ENCODE results near the gene TCEA3. TPM values are rescaled to one million over a fixed set of nuclear protein-coding genes. Genes with fewer than 3 reads are reported as not detected.

The TCEA3 gene
- total RNA-seq, 1 donor from 2014 or later, result 4.8 TPM

DNA sequence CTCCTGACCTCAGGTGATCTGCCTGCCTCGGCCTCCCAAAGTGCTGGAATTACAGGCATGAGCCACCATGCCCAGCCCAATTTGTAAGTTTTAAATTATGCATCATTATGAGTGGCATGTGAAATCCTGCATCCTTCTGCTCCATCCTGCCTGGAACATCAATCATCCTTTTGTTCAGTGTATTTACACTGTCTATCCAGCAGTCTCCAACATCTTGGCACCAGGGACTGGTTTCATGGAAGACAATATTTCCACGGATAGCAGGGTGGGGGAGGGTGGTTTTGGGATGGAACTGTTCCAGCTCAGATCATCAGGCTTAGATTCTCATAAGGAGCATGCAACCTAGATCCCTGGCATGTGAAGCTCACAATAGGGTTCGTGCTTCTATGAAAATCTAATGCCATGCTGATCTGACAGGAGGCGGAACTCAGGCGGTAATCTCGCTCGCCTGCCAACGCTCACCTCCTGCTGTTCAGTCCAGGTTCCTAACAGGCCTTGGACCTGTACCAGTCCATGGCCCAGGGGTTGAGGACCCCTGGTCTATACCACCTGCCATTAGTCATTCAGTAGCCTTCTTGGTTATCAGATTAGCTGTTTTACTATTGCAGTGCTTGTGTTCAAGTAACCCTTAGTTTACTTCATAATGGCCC is 22.2 kb upstream of the TCEA3 start:
- no peak for DNase-seq

DNA sequence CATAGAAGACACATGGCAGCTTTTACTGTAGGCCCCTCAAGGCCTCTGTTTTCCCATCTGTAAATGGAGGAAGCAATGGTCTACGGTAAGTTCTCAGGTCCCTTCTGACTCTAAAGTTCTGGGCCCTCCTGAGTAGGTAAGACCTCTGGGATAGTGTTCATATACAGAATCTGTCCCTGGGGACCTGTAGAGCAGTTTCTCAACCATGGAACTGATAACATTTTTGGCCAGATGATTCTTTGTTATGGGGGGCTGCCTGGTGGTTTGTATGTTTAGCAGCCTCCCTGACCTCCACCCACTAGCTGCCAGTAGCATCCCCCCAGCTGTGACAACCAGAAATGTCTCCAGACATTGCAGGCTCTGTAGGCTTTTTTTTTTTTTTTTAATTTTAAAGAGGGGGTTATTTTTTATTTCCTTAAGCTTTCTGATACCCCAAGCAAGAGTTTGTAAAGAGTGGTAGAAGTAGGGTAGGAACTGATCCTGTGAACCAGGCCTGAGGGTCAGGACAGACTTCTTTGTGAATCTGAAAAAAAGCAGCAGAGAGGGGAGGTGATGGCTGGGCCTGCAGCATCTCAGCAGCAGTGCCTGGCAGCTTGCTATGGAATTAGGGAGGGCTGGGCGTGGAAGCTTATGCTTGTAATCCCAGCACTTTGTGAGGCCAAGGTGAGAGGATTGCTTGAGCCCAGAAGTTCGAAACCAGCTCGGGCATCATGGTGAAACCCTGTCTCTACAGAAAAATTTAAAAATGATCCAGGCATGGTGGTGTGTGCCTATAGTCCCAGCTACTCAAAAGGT is 20.2 kb upstream of the TCEA3 start:
- no peak for DNase-seq

DNA sequence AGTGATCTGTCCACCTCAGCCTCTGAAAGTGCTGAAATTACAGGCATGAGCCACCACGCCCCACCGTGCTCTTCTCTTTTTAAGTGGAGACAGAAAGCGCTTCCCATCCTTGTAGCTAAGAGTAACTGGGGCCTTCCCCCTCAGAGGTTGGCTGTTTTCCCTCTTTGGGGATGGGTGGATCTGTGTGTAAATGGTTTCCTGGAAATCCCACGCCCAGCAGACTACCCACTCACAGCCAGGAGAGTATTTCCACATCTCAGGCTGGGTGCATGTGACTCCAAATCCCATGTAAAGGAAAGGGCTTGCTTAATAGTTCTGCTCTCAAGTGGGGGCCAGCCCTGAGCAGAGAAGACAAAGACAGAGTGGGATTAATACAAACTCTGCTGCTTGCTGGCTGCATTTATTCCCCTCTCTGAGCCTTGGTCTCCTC is 19.6 kb upstream of the TCEA3 start:
- DNase-seq, result no peak

DNA sequence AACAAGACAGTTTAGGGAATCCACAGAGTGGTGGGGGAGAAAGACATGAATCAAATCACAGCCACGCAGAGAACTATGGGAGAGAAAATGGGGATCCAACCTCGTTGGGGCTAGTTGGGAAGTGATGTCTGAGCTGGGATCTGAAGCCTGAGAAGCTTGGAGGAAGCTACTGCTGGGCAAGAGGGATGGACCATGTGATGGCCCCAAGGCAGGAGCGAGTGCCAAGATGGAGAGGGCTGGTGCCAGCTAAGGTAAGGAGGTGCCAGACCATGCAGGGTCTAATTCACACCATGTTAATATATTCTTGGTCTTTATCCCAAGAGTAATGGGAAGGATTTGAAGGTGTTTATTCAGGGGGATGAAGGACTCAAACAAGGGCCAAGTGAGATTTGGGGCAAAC is 18.2 kb upstream of the TCEA3 start:
- DNase-seq, result no peak

DNA sequence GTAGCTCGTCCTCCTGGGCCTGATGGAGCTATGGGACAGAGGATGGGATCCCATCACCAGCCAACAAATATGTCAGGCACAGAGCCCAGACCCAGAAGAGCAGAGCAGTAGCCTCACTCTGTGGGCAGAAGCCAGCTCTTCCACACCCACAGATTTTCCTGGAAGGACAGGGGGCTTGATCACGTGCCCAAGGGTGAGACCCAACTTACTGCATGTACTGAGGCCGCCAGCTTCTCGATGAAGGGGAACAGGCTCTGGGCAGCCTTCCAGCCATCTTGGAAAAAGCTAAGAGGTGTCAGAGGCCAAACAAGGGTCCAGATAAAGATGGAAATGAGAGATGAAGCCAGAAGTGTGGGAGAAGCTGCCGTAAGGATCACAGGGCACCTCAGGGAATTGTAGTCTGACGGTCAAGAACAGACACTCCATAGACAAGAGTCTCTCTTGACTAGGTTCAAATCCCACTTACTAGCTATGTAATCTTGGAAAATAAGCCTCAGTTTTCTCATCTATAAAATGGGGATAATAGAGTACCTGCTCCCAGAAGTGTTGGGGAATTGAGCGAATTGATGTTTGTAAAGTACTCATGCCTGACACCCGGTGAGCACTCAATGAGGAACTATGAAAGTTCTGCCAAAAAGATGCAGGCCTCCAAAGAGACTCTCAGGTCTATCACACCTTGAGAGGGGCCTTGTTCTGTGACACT is 17.0 kb upstream of the TCEA3 start:
- no peak for DNase-seq

DNA sequence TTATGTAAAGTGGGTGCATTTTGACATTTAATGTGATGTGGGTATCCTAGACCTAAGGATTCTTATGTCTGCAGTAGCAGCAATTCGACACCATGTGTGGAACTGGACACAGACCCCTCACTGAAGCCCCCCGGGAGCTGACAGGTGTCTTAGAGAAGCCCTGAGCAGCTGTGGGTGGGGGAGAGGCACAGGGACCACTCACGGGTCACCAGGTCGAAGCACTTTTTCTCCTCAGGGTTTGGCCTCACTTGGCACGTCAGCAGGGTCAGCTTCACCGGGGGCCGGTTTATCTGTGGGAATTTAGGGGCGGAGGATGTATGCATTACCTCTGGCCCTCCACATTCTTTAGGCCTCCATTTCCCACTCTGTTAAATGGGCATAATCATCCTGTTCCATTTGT is 14.0 kb upstream of the TCEA3 start:
- no peak for DNase-seq

DNA sequence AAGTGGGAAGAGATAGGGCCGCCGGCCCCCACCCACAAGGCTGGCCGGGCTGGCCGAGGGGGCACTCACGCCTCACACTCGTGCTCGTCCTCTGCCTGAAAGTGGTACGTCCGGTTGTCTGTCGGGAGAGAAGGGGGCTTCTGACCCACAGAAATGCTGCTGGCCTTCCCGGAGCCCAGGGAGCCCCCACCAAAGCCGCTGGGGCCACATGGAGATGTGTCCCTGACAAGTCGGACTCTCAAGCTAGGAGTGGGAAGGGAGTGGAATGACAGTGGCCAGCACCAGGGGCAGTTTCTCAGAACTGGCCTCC is 12.8 kb upstream of the TCEA3 start:
- DNase-seq, result no peak

DNA sequence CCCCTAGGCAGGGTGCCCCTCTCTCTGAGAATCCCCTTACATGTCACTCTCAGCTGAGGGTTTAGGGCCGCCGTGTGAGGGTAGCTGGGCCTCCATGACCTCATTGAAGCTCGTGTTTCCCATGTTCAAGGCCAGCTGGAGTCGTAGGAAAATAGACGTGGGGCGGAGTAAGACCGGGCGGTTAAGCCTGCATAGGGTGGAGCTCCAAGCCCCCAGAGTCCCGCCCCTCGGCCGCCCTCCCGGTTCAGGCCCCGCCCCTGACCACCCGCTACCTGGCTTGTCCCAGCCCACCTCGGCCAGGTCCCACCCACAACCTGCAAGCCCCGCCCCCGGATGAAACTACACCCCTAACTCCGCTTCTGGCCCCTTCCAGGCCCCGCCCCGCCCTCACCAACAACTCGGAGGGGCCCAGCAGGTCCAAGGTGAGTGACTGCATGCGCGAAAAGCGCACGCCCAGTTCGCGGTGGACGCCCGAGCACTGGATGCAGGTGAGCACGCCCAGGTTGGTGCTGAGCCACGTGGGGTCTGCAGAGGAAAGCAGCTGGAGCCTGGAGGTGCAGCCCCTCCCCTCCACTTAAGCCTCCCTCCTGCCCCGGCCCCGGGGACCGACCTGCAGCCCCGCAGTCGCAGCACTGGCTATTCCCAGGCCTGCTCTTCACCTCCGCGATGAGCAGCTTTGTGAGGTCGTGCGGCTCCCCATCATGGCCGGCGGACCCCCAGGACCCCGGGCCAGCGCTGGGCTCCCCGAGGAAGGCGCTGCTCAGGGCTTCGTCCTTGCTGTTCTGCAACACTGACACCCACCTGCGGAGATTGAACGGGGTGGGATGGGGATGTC is 12.2 kb upstream of the TCEA3 start:
- no peak for DNase-seq

DNA sequence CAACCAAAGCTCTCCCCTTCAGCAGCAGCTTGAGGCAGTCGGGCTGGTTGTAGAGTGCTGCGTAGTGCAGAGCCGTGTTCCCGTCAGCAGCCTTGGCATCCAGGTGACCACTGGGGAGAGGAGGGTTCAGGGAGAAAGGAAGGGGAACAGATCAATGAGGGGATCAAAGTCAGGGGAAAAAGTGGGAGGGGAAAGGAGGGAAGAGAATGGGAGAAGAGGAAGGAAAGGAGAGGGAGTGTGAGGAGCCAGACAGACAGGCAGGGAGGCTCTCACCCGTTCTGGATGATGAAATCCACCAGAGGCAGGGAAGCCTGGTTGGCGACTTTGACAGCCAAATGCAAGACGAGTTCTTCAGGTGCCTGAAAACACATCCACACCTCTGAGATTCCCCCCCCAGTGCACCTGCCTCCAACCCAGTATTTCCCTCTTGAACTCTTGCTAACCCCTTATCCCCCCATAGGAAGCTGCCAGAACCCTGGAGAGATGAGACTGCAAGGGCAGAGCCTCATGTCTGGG is 9.8 kb upstream of the TCEA3 start:
- no peak for DNase-seq

DNA sequence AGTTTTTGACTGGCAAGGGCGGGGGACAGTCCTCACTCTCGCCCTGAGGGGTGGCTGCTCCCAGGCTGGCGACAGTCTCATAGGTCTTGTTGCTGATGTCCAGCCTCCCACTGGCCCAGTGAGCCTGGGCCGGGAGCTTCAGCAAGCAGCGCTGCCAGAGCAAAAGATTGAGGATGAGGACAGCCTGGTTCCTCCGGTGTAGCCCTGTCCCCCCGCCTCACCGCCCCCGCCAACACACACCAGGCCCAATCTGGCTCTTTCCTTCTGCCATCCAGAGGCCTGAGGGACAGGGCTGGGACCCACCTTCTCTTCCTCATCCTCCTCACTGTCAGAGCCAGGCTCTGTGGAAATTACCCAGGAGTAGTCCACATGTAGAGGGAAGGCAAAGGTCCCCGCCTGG is 8.6 kb upstream of the TCEA3 start:
- DNase-seq, result no peak

DNA sequence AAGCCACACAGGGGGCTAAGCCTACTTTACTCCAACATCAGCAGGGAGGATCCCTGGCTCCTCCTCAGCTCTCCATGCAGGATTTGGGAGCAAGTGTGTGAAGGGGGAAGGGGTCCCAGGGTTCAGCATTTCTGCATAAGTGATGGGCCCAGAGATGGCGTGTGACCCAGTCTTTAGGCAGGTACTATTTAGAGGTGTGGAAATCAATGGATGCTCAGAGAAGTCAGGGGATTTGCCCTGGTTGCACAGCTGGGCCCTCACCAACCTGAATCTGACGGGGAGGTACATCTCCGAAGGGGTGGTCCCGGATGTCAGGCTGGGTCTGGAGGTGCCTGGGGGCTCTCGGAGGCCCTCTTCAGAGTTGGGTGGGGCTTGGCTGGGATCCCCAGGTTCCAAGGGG is 6.9 kb upstream of the TCEA3 start:
- no peak for DNase-seq

DNA sequence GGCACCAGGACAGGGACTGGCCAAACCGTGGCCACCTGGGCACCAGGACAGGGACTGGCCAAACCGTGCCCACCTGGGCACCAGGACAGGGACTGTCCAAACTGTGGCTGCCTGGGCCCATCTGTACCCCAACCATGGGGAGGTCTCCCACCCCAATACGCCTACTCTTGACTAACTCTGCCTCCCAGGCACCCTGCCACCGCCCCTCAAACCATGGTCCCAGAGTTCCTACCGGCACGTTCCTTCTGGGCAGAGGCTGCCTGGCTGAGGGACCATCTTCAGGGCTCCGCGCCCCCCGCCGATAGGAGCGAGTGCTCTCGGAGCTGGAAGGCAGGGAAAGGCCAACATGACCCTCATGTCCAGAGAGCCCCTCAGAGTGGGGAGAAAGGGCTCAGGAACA is 6.3 kb upstream of the TCEA3 start:
- no peak for DNase-seq

DNA sequence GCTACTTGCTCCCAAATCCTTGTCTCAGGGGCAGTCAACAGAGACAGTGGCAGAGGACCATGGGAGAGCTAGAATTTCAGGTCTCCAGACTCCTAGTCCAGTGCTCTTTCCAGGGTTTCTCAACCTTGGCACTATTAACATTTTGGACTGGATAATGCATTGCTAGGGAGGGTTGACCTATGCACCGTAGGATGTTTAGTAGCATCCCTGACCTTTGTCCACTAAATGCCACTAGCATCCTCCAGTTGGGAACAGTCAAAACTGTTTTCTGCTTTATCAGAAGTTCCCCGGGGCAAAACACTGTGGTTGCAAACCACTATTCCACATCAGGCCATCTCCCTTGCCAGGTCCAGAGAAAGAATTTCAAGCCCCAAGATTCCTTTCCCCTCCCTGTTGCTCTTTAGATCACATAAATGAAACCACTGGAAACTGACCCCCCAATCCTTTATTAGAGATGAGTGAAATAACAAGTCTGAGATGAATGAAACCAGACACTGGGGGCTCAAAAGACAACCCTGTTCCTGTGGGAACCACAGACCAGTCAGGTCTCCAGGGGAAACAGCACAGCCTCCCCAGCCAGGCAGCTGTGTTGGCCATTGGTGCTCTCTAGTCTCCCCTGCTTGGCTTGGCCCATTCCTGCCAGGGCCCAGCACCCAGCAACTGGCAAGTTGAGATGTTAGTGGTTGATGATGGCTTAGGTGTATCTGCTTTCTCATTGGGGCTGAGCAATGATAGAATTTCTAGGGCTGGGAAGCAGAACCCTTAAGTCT is 3.8 kb upstream of the TCEA3 start:
- no peak for DNase-seq

DNA sequence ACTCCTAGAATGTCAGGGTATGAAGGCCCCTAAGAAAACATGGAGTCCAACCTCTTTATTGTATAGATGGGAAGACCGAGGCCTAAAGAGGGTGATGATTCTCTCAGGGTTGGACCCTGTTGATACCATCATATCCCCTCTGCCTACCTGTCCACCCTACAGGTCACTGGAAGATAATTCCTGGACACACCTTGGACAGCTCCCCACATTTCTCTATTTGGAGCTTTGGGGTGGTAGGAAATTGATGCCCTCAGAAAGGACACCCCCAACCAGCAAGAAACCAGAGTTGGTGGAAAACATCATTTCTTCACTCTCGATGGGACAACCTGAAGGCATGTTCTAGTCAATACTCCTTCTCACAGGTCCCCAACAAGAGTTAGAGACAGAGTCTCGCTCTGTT is 3.0 kb upstream of the TCEA3 start:
- no peak for DNase-seq

DNA sequence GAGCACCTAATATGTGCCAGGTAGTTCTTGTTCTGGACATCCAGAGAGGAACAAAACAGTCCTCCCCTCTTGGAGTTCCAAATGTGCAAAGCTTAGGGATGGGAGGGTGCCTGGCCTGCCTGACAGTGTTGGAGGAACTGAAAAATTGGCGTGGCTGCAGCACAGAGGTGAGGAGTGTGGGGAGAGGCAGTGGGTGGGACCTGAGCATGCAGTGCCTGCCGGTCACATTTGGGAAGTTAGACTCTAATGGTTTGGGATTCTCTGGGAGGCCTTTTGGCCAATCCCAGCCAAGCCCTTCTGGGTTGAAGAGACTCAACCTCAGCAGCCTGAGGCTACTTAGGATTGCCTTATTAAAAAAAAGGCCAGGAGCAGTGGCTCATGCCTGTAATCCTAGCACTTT is 2.3 kb upstream of the TCEA3 start:
- DNase-seq, result no peak

DNA sequence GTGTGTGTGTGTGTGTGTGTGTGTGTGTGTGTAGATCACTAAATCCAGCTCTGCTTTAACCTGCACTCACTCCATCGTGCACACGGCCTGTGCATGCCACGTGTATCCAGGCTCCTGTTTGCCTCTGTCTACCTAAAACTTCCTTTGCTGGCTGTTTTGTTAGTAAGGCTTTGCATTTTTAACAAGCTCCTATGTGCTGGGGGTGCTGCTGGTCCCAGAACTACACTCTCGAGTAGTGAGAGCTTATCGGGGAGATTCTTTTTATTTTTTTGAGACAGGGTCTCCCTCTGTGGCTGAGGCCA is 596 bp upstream of the TCEA3 start:
- DNase-seq, result no peak

DNA sequence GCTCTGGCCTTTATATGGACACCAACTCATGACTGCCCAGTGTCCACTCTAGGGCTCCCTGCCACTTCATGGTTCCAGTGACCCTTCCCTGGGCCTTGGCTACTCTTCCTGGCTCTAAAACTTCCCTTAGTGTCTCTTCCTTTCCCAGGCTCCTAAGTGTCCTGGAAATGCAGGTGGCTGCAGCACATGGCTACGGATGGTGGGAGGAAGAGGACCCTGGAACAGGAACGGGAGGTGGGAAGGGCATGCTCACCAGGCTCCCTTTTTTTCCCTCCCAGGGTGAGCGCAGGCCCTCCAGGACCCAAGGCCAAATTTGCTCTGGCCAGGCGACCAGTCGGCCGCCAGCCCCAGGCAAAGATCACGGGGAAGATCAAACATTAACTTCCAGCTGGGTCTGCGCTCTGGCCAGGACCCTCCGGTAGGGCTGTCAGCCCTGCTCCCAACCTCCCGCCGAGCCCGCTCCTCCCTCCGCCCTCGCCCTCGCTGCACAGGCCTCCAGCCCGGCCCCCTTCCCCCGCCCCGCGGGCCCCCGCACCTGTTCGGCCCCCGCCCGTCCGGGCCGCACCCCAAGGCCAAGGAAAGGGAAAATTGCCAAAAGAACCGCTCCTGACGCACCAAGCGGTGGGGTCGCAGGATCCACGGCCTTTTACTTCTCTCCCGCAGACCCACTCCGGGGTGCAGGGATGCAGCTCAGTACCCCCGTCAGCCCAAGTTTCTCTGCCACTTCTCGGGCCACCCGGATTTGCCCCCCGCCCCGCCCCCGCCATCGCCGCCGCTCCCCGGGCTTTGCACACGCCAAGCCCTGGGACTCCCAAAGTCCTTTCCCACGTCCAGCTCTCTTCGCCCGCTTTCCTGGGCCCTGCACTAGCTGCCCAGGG is 894 bp downstream of the TCEA3 start:
- no peak for DNase-seq

DNA sequence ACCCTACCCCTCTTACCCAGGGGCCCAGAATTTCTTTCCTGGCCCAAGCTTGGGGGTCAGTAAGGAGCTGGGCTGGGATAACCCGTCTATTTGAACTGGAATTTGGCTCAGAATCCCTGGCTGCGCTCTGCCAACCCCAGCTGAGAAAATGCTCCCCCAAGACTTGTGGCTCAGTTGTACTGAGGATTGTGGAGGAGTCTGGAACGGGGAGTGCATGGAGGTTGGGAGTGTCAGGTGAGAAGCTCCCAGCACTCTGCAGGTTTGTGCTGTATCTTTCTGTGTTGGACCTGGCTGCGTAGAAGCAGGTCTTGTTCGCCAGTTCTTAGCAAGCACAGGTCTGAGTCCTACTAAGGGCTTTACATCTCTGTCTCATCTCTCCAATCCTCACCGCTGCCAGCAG is 1.6 kb downstream of the TCEA3 start:
- no peak for DNase-seq

DNA sequence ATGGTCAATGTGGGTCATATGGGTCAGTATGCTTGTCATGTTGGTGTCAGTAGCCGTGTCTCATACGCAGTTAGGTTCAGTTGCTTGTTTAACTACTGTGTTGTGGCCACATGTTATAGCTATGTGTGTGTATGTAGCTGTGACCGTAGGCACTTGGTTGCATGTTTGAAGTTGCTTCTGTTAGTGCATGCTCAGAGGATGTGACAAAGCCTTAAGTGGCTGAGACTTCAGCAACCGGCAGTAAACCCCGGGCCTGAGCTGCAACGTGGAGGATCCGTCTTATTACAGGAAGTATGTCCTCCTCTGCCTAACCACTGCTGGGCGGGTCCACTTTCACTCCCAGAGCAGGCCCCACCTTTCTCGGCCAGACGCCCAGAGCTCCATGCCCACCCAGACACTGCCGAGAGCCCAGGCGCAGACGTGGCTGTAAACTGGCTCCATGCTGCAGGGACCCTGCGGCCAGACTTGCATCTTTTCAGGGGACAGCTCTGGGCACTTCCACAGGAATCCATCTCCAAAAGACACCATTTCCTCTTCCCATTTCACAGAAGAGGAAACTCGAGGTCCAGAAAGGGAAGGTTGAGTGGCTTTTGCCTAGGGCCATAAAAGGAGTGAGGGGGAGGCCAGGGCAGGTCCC is 2.2 kb downstream of the TCEA3 start:
- DNase-seq, result no peak

DNA sequence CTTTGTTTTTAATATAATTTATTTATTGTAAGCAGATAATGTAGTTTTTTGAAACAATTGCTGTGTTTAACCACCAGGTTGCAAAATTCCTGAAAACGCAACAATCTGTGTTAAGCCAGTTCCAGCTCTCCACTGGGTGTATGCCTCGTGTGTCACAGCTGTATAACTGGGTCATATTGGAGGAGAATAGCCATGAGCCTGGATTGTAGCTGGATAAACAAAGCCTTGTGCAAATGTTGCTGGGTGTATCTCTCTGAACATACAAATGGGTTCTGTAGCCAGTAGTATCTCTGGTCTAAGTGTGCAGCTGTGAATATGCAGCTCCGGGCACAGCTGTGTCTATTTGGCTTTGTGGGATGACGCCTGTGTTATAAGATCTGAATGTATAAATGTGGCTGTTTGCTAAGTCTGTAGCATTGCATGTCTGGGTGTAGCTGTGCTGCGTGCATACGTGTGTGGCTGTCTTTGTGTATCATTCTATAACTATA is 2.8 kb downstream of the TCEA3 start:
- no peak for DNase-seq

Measured in occipital lobe (tissue), 2 donors.